HG03432 (cell line): ENCODE data around the gene ZNF474.

Experiments used
- ATAC-seq: cut with Tn5 transposase; IDR thresholded peaks from one replicate; pipeline ENCODE4 v1.9.1; 2021; ENCODE audit warnings: mild to moderate bottlenecking, moderate library complexity; ENCODE audit not compliant: unreplicated experiment

Gene ZNF474

DNA sequence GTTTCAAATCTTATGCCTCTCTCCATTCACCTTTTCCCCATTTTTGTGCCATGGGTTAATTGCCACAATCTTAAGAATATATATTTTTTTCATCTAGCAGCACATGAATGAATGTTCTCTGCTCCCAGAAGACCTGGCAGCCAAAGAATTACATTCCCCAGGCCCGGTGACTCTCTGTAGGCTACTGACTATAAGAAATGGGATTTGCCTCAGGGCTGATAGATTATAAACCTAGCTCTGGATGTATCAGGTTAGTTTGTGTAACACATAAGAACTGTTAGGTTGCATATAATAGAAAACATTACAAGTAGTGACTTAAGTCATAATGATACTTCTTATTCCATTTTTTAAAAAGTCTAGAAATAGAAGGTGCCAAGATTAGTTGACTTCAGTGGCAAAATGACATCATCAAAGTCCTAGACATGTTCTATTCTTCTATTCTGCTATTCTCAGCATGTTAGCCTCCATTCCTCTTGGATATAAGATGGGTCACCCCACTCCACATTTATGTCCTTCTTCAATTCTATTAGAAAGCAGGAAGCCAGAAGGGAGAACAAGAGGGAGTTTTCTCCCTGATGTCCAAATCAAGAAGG is 10.9 kb upstream of the ZNF474 start:
- ATAC-seq = no peak

DNA sequence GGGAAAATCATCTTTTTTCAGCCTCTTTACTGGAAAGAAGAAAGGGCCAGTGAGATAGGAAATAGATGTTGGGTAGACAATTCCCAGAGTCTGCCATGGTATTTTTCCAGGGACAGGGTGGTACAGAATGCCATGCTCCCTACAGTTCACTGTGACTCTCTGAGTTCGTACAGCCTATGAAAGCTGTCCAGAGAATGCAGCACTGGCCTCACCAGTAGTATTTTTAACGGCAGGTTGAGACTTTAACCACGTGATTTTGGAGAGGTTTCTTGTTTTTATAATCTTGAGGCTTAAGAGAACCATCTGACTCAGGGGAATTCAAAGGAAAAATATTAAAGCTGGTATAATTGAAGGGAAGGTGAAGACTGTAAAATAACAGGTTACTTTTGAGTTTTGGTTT is 10.1 kb upstream of the ZNF474 start:
- no peak for ATAC-seq

DNA sequence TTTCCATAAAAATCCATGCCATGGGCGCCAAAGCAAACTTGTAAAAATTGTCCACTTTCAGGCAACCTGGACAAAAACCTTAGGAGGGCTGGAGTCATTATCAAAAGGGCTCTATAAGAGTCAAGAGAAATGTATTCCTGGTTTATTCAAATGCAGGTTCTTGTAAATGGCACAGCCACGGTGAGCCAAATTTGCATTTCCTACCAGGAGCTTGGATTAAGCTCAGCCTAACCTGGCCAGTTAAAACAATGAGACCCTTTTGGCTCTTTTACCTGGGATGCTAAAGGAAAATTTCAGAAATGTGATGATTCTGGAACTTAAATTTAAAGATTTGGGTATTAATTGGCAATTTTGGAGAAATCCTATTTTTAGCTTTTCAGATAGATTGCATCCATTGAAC is 8.9 kb upstream of the ZNF474 start:
- no peak for ATAC-seq

DNA sequence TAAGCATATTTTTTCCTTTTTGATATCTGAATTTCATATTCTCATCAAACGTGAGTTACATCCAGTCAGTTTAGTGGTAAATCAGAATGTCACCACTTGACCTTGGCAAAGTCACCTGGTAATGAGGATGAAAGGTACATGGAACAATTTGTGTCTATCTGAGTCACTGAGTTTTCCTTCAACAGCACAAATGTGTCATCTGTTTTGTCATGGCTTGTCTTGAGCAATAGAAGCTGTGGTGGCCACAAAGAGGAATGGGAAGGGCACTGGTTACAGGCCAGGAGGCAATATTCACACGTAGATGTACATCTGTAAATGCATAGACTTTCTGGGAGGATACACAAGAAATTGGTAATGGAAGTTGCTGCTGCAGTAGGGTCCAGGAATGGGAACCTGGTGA is 8.4 kb upstream of the ZNF474 start:
- no peak for ATAC-seq

DNA sequence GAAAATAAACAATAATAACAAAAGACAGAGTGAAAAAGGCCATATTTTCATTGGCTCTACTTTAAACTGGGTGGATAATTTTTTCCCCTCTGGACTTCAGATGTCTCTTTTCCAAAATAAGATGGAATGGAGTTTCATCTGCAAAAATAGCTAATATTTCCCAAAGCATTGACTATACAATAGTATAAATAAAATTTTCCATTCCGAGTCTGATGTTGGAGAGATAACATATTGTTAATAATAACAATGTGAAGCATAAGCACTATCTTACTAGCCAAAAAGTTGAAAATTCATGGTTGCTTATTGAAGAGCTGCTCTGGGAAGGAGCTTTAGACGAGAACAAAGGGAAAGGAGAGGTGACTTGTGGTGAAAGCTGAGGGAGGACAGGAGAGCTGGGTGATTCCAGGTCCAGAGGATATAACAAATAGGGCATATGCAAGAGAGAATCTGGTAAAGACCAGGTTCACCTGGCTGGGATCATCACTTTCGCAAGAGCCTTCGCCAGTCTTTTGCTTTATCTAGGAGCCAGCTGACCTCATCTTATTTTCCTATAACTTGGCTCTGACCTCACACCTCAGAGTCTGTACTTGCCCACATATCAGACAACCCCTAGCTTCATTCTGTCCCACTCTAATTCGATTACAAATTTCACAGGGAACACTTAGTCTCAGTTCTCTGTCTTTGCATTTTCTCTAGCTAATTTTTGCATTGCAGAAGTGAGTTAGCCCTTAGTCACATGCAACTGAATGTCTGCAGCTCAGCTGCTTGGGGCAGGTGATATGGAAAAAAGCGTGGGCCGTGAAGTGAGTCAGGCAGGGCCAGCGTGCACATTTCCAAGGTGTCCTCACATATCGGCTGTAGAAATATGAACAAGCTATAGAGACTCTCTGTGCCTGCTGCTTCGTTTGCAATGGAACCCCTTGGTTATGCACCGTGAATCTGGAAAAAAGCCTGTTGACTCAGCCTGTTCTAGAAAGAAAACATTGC is 7.6 kb upstream of the ZNF474 start:
- no peak for ATAC-seq

DNA sequence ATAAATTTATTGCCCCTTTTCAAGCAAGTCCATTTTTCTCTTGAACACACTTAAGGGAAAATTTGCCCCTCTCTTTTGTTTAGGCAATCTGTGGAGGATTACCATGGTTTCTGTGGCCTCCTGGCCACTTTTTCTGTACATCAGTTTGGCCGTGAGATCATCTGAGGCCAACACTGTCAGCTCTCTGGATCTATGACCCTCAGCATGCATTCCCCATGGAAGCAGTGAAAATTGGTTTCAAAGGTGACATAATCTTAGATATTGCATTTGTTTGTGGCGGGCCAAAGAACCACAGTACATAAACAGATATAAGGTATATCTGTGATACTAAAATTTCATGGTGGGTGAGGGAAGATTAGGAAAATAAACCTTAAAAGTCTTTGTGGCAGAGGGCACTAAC is 4.6 kb upstream of the ZNF474 start:
- ATAC-seq = no peak

DNA sequence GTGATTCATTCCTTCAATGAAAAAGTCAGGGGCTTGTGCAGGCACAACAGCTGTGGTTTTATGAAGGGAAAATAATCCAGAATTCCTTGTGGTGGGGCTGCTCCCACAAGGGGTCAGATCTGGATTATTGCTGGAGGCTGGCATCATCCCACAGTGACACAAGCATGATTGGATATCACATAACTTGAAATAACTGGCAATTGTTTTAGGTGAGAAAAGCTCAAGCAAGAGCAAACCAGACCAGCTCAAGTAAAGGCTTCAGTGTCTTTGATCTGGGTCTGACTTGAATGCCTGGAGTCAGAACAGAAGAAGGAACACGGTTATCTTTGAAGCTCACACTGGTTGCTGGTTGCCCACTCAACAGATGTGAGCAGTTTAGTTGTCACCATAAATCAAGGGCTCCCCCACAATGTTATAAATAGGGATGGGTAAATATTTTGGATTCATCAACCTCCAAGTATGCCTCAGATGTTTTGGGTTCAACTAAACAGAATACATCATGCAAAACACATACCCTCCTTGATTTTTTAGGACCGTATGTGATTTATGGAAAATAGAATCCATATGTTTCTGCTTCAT is 3.1 kb upstream of the ZNF474 start:
- no peak for ATAC-seq

DNA sequence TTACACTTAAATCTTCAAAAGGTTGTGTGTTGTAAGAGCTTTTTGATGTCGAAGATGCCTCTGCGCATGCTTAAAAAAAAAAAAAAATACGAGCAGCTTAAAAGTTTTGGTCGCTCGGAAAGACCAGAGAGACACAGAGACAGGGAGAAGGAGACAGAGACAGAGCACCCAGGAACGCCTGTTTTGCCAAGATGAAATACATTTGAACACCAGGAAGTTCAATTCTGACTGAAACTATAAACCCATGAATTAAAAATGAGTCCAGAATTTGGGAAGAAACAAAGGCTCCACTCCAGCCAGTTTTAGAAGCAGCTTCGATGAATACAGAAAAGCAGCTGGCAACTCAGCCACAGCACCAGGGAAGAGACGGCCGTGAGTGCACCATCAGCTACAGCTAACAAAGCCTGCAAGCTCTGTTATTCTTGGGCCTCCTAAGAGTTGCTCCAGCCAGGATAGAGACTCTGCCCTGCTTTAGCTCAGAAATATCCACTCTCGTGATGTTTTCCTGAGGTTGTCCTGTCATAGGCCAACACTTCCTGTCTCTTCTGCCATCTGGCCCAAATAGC is 2.5 kb upstream of the ZNF474 start:
- ATAC-seq = no peak

DNA sequence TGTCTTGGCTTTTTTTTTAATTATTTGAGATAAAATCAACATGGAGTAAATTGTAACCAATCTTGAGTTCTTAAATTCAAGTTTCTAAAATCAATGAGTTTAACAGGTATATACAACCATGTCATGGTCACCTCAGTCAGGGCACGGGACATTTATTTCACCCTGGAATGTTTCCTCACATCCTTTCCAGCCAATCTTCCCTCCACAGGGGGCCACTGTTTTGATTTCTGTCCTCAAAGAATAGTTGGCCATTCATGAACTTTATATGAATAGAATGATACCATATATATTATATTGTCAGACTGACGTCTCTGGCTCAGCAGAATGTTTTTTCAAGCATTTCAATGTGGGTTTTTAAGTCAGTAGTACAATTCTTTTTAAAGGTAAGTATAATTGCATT is 806 bp downstream of the ZNF474 start:
- ATAC-seq = no peak

DNA sequence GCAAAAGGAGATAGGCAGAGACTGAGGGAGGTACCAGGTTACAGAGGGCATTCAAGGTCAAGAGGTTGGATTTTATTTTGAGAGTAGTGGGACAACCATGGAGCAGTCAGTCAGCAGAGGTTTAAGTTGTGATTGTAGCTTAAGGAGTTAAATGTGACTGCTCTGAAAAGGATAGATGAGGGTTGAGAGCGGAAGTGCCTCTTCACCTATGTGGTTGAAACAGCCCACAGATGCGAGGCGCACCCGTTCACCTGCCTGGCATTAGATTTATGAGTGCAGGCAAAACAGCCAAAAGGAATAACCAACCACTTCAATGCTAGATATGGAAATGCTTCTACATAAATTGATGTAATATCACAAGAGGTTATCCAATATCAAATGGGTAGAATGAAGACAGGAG is 8.4 kb downstream of the ZNF474 start:
- ATAC-seq = no peak

DNA sequence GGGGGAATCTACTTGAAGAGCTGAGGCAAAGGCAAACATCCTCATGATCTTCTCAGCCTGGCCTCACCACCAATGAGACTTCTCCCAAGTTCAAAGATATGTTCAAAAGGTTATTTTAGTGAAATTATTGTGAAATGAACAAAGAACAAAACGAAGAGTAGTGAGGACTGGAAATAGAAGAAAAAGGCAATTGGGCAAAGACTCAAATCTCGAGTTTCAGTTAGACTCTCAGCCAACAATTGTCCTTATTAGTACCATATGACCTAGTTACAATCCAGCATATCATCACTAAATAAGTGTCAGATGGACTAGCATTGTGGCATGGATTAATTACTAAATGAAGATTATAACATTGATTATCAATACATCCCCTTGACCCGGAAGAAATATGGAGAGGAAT is 9.0 kb downstream of the ZNF474 start:
- ATAC-seq = no peak

DNA sequence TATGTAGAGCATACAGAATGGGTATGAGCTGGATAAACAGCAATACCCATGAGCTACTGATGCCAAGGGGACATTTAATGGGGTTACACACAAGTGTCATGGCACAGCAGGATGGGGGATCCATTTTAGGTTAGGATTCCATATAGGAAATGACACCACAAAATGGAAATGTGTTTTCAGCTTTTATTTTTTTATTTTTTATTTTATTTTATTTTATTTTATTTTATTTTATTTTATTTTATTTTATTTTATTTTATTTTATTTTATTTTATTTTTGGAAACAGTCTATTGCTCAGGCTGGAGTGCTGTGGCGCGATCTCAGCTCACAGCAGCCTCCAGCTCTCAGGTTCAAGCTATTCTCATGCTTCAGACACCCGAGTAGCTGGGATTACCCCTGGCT is 11.6 kb downstream of the ZNF474 start:
- no peak for ATAC-seq

DNA sequence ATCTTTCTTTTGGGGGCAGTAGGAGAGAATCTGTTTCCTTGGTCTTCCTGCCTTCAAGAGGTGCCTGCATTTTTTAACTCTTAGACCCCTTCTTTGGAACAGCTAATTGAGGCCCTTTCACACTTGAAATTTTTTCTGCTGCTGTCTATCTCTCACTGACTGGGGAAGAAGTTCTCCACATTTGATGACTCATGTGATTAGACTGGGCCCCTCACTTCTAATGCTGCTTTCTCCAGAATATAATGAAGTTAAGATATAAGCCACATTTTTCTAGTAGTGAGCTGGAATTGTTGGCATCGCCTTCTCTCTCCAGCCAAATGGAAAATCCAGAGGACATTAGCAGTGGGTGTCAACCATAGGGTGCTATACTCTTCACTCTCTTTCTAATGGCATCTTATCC is 12.4 kb downstream of the ZNF474 start:
- no peak for ATAC-seq

DNA sequence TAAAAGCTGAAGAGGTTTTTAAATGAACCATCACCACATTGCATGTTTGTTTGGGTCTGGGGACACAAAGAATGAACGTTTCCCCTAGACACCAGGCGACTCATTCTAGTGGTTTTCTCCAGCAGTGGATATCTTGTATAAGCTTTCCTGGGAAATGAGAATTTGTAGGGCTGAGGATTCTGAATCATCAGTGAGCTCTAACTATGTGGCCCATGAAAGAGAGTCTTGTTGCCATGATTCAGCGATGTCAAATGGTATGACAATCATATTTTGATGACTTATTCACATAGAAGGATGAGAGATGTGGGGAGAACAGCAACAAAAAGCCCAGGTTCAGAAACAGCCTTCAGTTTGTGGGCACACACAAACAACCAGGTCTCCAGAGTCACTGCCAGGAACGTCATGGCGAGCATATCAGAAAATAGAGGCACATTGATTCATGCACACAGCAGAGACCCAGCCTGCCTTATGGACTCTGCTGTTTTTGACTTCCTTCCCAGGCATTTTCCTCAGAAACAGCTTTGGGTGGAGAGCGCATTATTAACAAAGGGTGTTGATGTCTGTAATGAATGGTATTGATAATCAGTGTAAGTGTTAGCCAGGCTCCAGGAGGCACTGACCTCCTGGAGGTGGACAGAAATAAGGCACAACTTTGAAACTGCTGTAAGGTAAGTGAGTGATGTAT is 13.3 kb downstream of the ZNF474 start:
- ATAC-seq = no peak

DNA sequence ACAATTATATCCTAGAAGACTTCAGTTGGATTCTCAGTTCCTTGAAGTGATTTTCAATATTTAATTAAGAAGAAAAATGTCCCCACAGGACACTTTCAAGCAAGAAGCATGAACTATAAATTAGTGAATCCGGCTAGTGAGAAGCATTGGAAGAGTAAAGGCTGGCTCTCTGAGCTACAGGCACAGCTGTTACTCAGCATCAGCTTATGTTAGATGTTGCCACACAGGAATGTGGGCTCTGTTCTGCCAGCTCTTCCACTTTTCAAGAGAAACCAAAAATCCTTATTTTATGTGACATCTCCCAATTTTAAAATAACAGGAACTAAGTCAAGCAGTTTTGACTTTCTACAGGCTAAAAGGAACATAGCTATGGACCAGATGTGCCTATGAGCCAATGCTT is 14.9 kb downstream of the ZNF474 start:
- no peak for ATAC-seq

DNA sequence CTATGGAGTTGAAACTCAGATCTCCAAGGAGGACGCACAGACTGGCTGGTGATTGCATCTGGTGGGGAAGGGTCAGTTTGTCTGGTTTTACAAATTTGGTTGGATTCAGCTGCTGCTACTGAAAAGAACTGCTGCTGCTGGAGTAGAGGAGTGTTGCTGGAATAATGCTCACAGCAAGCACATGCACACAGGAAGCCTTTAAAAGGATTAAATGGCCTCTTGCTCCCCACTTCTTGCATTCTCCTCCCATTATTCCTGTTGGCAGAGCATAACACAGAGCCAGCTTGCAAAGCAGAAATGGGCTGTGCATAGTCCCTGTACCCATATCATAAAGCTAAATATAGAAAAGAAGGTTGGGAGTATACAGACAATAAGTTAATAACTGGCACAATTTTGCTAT is 16.6 kb downstream of the ZNF474 start:
- ATAC-seq = no peak

DNA sequence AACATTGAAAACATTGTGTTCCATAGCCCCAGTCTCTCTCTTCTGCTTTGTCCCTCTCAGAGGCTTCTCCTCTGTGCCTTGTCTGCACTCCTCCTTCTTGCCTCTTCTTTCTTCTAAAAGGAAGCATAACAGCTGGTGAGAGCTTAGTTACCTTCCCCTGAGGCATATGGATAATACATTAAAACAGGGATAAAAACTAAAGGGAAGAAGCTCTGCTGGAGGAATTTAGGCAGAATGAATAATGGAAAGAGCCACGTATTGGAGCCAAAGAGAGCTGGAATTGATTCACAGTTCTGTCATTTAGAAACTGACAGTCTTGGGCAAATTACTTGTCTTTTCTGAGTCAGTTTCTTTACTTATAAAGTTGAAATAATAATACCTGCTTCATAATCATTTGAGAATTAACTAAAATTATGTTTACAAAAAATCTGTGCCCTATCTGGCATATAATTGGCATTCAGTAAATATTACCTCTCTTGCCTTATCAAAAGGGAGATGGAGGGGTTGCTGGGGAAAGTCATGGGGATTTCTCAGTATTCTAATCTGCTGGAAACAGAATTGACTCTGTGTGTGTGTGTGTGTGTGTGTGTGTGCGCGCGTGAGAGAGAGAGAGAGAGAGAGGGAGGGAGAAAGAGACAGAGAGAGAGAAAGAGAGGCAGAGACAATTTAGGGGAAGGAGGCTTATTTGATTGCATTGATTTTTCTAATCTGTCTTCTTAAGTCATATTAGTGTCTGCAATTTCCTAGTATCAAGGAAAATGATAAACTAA is 20.2 kb downstream of the ZNF474 start:
- no peak for ATAC-seq

DNA sequence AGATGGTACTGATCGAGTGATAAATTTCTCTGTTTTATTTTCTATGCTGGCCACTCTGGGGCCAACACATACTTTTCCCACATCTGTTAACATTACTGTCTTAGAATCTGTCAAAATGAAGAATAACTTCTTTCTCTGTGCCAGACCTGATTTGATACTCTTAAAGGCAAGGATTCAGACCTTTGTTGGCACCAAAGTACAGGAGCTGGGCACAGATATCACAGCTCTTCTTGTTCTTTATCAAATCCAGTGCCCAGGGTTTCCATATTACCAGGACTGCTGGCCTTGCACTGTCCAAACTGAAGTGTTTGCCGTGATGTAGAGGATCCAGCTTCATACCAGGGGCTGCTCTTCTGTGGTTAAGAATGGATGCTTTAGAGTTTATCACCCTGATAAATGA is 20.9 kb downstream of the ZNF474 start:
- ATAC-seq = no peak

DNA sequence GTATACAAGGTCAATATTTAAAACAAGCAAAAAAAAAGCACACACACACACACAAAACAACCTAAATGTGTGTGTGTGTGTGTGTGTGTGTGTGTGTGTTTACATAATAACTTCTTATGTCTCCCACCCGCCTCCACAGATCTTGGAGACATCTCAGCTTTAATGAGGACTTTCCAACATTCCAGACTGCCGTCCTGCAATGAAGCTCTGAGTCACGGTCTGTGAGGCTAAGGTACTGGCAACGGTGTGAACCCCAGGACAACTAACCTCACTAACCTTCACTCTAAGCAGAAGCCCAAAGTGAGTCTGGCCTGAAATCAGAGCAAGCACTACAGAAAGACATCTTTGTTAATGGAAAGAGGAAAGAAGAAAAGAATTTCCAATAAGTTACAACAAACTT is 22.3 kb downstream of the ZNF474 start:
- ATAC-seq = no peak

DNA sequence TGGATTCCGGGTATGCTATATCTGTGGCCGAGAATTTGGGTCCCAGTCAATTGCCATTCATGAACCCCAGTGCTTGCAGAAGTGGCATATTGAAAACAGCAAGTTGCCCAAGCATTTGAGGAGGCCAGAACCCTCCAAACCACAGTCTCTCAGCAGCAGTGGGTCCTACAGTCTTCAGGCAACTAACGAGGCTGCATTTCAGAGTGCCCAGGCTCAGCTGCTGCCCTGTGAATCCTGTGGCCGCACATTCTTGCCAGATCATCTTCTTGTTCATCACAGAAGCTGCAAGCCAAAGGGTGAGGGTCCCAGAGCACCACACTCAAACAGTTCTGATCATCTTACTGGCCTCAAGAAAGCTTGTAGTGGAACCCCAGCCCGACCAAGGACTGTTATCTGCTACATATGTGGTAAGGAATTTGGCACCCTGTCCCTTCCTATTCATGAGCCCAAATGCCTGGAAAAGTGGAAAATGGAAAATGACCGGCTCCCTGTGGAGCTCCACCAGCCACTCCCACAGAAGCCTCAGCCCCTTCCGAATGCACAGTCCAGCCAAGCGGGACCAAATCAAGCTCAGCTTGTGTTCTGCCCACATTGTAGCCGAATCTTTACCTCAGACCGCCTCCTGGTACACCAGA is 23.0 kb downstream of the ZNF474 start:
- no peak for ATAC-seq
